ENCODE data around the gene PTCD2. TPM values are rescaled to one million over a fixed set of nuclear protein-coding genes. Genes with fewer than 3 reads are reported as not detected.

The PTCD2 gene
- total and polyA plus RNA-seq, 9 of the 15 experiments (the other 6 are each of a cell fraction or from before 2014, with no cell fraction given), result 11.9 to 28.5 (median 18.6) TPM

DNA sequence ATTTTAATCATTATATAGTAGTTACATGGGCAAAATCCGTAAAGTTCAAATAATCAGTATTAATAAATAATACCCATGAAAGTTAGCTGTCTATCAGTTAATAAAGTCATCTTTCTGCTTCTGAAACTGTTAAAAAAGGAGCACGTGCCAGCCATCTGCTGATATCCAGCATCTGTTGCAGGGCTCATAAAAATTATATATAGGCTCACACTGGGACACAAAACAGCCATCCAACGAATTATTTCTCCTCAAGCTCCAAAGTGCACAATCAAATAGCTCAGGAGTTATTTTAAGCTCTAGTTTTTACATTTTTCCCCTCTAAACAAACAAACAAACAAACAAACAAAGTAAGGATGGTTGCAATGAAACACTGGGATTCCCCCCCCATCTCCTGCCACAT lies 48.5 kb upstream of the PTCD2 start:
- Histone ChIP-seq H3K4me2 (ENCODE audit: insufficient read depth, low read length) (no peak overlapping the region), H2AFZ (ENCODE audit: low read depth, low read length) (no peak overlapping the region), H3K79me2 (ENCODE audit: control insufficient read depth, insufficient read depth, low read length) (peaks cover 75% of the 10 kb centered on the region), H3K4me3 (no peak overlapping the region), H3K9ac (ENCODE audit: insufficient read depth in 1 of 2, low read depth in 2 of 2, low read length in 2 of 2) (no peak overlapping the region), H3K36me3 (ENCODE audit: control insufficient read depth, insufficient read depth, low read length) (peaks cover 26% of the 10 kb centered on the region), H3K9me3 (replicated peaks; ENCODE audit: control insufficient read depth, insufficient read depth, low read depth, low read length) (no peaks in the 10 kb centered on the region), H3K4me1 (replicated peaks in 1 of 2; ENCODE audit: control insufficient read depth in 2 of 2, insufficient read depth in 2 of 2, low read length in 2 of 2) (peaks cover 4 to 10% of the 10 kb centered on the region in 2 experiments; a peak in 2 of 5 replicates), H3K27me3 (ENCODE audit: control insufficient read depth in 2 of 2, insufficient read depth in 2 of 2, low read length in 2 of 2) (no peaks in the 10 kb centered on the region), H3K27ac (ENCODE audit: extremely low read depth, low read depth, low read length) (no peak overlapping the region), H3K9me1 (ENCODE audit: control insufficient read depth, insufficient read depth, low read length) (no peaks in the 10 kb centered on the region), H4K20me1 (replicated peaks; ENCODE audit: control insufficient read depth, insufficient read depth, low read length) (no peaks in the 10 kb centered on the region)
- ChIA-PET CTCF (ENCODE audit: low intra/inter-chr PET ratio) (no interaction called here), POLR2A (no interaction called here)
- TF ChIP-seq POLR3G (IDR thresholded peaks at IDR 0.05; ENCODE audit: extremely low read depth, insufficient read length, insufficient replicate concordance), result no peak
- no peak for TF ChIP-seq ZC3H8 (IDR thresholded peaks at IDR 0.05)
- no peak for TF ChIP-seq TCF3 (CRISPR knock-in tag; IDR thresholded peaks at IDR 0.05)
- TF ChIP-seq, protein P1, sequence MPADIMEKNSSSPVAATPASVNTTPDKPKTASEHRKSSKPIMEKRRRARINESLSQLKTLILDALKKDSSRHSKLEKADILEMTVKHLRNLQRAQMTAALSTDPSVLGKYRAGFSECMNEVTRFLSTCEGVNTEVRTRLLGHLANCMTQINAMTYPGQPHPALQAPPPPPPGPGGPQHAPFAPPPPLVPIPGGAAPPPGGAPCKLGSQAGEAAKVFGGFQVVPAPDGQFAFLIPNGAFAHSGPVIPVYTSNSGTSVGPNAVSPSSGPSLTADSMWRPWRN (IDR thresholded peaks at IDR 0.05; ENCODE audit: low read depth), result no peak
- TF ChIP-seq ZNF347 (CRISPR knock-in tag; IDR thresholded peaks at IDR 0.05; ENCODE audit: low read depth), result no peak
- TF ChIP-seq YBX1 (IDR thresholded peaks at IDR 0.05), result no peak
- TF ChIP-seq, protein P2, sequence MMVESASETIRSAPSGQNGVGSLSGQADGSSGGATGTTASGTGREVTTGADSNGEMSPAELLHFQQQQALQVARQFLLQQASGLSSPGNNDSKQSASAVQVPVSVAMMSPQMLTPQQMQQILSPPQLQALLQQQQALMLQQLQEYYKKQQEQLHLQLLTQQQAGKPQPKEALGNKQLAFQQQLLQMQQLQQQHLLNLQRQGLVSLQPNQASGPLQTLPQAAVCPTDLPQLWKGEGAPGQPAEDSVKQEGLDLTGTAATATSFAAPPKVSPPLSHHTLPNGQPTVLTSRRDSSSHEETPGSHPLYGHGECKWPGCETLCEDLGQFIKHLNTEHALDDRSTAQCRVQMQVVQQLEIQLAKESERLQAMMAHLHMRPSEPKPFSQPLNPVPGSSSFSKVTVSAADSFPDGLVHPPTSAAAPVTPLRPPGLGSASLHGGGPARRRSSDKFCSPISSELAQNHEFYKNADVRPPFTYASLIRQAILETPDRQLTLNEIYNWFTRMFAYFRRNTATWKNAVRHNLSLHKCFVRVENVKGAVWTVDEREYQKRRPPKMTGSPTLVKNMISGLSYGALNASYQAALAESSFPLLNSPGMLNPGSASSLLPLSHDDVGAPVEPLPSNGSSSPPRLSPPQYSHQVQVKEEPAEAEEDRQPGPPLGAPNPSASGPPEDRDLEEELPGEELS (CRISPR knock-in tag; IDR thresholded peaks at IDR 0.05; ENCODE audit: borderline replicate concordance), result no peak
- TF ChIP-seq SLC30A9 (CRISPR knock-in tag; IDR thresholded peaks at IDR 0.05), result no peak
- no peak for TF ChIP-seq MCM2 (IDR thresholded peaks at IDR 0.05; ENCODE audit: low read depth)
- TF ChIP-seq ZKSCAN1 (IDR thresholded peaks at IDR 0.05; ENCODE audit: low read depth, low read length), result no peak
- TF ChIP-seq PRPF4 (IDR thresholded peaks at IDR 0.05; ENCODE audit: insufficient read depth, low read depth, low read length, poor library complexity, severe bottlenecking), result no peak
- no peak for TF ChIP-seq NR3C1 (CRISPR knock-in tag; IDR thresholded peaks at IDR 0.05)
- TF ChIP-seq TFAM (CRISPR knock-in tag; conservative IDR thresholded peaks at IDR 0.05), result no peak
- TF ChIP-seq ADNP (tag; IDR thresholded peaks at IDR 0.05), result no peak
- TF ChIP-seq, protein P3, sequence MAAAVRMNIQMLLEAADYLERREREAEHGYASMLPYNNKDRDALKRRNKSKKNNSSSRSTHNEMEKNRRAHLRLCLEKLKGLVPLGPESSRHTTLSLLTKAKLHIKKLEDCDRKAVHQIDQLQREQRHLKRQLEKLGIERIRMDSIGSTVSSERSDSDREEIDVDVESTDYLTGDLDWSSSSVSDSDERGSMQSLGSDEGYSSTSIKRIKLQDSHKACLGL (CRISPR knock-in tag; IDR thresholded peaks at IDR 0.05; ENCODE audit: borderline replicate concordance, poor library complexity, severe bottlenecking), result no peak
- no peak for TF ChIP-seq HDAC3 (IDR thresholded peaks at IDR 0.05; ENCODE audit: borderline replicate concordance, partially characterized antibody)
- TF ChIP-seq, protein P4, sequence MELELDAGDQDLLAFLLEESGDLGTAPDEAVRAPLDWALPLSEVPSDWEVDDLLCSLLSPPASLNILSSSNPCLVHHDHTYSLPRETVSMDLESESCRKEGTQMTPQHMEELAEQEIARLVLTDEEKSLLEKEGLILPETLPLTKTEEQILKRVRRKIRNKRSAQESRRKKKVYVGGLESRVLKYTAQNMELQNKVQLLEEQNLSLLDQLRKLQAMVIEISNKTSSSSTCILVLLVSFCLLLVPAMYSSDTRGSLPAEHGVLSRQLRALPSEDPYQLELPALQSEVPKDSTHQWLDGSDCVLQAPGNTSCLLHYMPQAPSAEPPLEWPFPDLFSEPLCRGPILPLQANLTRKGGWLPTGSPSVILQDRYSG (tag; conservative IDR thresholded peaks at IDR 0.05; ENCODE audit: low read depth), result no peak
- BruUV-seq (replicated peaks), result no TSS peak
- WGBS (ENCODE audit: insufficient coverage, low coverage, missing lambda C conversion rate), result 95% methylated on average over 3 of the region's 3 CpGs
- intact Hi-C loops (cut with micrococcal nuclease), result no loop called here
- DNase-seq (ENCODE audit: extremely low read depth in 1 of 4, low spot score in 3 of 4) (no peak), ATAC-seq (no peak), FAIRE-seq (no peak)
- in situ Hi-C loops (cut with MboI), result no loop called here
